ENCODE measurements around the gene EPB41L4A.

EPB41L4A gene

DNA sequence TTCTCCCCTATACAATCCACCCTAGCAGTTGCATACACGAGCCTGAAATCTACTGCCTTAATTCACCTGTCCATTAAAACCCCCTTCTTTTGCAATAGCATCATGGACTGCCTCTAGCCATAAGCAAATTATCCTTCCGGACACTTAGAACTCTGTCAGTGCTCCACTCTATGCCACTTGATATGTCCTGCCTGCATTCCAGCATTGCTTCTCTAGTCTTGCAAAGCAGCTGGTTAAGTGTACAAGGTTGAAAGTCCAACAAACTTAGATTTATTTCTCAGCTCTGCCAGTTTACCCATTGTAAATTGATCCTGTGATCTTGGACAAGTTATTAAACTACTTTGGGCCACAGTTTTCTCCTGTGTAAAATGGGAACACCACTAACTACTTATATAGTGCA lies 197.9 kb downstream of the EPB41L4A start:
- H3K27ac ChIP-seq = no peak overlapping the region
- no peak for DNase-seq
- H3K27me3 ChIP-seq (ENCODE audit: insufficient read depth, low read depth, severe bottlenecking) = no peaks in the 10 kb centered on the region
- no peaks in the 10 kb centered on the region for H3K9me3 ChIP-seq (ENCODE audit: severe bottlenecking)
- H3K36me3 ChIP-seq = no peaks in the 10 kb centered on the region
- TF ChIP-seq, protein P1, sequence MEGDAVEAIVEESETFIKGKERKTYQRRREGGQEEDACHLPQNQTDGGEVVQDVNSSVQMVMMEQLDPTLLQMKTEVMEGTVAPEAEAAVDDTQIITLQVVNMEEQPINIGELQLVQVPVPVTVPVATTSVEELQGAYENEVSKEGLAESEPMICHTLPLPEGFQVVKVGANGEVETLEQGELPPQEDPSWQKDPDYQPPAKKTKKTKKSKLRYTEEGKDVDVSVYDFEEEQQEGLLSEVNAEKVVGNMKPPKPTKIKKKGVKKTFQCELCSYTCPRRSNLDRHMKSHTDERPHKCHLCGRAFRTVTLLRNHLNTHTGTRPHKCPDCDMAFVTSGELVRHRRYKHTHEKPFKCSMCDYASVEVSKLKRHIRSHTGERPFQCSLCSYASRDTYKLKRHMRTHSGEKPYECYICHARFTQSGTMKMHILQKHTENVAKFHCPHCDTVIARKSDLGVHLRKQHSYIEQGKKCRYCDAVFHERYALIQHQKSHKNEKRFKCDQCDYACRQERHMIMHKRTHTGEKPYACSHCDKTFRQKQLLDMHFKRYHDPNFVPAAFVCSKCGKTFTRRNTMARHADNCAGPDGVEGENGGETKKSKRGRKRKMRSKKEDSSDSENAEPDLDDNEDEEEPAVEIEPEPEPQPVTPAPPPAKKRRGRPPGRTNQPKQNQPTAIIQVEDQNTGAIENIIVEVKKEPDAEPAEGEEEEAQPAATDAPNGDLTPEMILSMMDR (IDR thresholded peaks at IDR 0.05; ENCODE audit: low read depth, low read length) = no peak
- H3K4me3 ChIP-seq (ENCODE audit: low read depth, low read length) = no peak overlapping the region

DNA sequence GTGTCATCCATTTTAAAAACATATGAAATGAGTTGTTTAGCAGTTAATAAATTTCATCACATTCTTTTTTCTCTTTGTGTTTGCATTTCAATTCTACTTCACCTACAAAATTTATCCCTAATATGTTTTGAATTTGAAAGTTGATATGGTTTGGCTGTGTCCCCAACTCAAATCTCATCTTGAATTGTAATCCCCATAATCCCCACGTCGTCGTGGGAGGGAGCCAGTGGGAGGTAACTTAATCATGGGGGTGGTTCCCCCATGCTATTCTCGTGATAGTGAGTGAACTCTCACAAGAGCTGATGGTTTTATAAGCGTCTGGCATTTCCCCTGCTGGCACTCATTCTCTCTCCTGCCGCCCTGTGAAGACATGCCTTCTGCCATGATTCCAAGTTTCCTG lies 200.1 kb downstream of the EPB41L4A start:
- no peak overlapping the region for H3K4me3 ChIP-seq (ENCODE audit: low read depth, low read length)
- no peak overlapping the region for H3K27ac ChIP-seq
- H3K36me3 ChIP-seq = no peaks in the 10 kb centered on the region
- peak; percentile 13 for DNase-seq
- no peaks in the 10 kb centered on the region for H3K27me3 ChIP-seq (ENCODE audit: insufficient read depth, low read depth, severe bottlenecking)
- TF ChIP-seq, protein P1 (IDR thresholded peaks at IDR 0.05; ENCODE audit: low read depth, low read length) = no peak
- H3K9me3 ChIP-seq (ENCODE audit: severe bottlenecking) = no peaks in the 10 kb centered on the region

DNA sequence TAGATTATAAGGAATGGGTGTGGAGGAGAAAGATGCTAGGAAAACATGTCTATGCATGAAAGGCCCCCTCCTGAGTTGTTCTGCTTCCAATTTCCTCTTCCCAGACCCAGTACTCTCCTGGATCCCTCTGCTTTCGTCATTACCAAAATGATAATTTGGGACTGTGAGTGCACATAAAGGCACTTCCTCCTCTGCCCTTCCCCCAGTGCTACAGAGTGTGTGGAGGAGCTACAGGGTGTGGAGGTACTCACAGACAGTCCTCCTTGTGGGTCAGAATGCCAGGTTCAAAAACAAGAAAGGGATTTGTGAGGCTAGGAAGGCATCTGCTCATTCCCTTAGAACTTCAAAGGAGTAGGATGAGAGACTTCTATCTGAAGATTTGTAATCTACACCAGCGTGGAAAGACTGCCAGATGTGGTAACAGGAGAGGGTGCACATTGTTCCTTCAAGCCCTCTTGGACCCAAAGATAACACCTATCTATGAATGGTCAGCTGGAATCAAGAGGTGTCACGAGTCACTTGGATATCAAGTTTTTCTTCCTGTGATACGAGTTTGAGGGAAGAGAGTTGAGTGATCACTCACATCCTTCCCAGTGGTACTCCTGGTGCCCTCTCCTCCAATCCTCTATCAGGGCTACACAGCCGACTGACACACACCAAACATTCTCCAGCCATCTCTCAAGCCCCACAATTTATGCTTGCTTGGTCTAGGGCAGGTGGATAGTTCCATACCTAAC lies 201.1 kb downstream of the EPB41L4A start:
- Histone ChIP-seq H3K9me3 (ENCODE audit: severe bottlenecking) (no peaks in the 10 kb centered on the region), H3K27ac (no peak overlapping the region), H3K27me3 (ENCODE audit: insufficient read depth, low read depth, severe bottlenecking) (no peaks in the 10 kb centered on the region), H3K36me3 (no peaks in the 10 kb centered on the region), H3K4me3 (ENCODE audit: low read depth, low read length) (no peak overlapping the region)
- DNase-seq = no peak
- TF ChIP-seq, protein P1 (IDR thresholded peaks at IDR 0.05; ENCODE audit: low read depth, low read length) = no peak

DNA sequence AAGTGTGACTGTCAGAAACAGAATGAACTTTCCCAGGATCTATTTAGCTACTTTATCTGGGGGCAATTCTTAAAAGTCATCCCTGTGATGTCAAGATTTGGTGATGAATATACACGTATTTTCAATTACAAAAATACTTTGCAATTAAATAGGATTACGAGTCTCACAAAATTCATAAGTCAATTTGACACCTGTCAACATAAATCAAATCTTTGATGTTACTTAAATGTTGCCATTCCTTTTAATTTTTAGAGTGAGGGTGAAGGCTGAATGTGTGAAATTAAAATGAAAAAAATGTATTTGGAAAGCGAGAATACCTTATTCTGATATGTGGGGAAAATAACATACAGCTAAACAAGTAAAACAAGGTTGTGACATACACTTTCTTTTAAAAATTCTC lies 202.9 kb downstream of the EPB41L4A start:
- Histone ChIP-seq H3K27me3 (ENCODE audit: insufficient read depth, low read depth, severe bottlenecking) (no peaks in the 10 kb centered on the region), H3K9me3 (ENCODE audit: severe bottlenecking) (no peaks in the 10 kb centered on the region), H3K4me3 (ENCODE audit: low read depth, low read length) (no peak overlapping the region), H3K27ac (no peak overlapping the region), H3K36me3 (no peaks in the 10 kb centered on the region)
- TF ChIP-seq, protein P1 (IDR thresholded peaks at IDR 0.05; ENCODE audit: low read depth, low read length) = no peak
- DNase-seq = no peak

DNA sequence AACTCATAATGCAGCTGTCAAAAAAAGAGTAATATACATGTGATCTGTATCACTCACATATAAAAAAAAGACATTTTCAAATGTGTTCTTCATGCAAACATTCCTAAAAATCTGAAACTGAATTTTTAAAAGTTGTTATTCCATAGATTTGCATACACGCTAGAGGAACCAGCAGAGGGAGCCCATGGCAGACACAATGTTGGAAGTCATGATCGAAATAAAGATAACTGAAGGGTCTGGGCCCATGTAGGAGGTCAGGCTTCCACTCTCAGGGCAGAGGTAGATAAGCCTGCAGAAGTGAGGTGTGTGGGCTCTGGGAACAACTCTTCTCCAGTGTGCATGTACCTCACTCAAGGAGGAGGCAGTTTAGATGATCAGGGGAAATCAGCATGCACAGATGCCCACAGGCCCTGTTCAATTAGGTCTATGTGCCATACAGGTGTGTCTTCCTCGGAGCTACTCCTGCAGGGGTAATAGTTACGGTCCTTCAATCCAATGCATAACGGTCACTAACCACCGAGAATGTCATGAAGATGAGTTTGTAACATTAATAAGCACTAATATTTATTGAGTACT lies 208.6 kb downstream of the EPB41L4A start:
- TF ChIP-seq, protein P1 (IDR thresholded peaks at IDR 0.05; ENCODE audit: low read depth, low read length) = peak; percentile 44; the same call in 1 of the 2 replicates
- DNase-seq = peak; percentile 34
- H3K27me3 ChIP-seq (ENCODE audit: insufficient read depth, low read depth, severe bottlenecking) = no peaks in the 10 kb centered on the region
- H3K36me3 ChIP-seq = no peaks in the 10 kb centered on the region
- no peaks in the 10 kb centered on the region for H3K9me3 ChIP-seq (ENCODE audit: severe bottlenecking)
- no peak overlapping the region for H3K27ac ChIP-seq
- H3K4me3 ChIP-seq (ENCODE audit: low read depth, low read length) = no peak overlapping the region

All from WERI-Rb-1 (cell line).